HEK293 (cell line): ENCODE measurements around the gene ENOX2.

Experiments used
- CTCF ChIA-PET: fragments of 350-600 bp; formaldehyde crosslinking; extraction: SDS; loops from one replicate; lab custom pipeline; 2021; ENCODE audit warnings: antibody characterized with exemption; lab: Yijun Ruan, JAX
- POLR2A ChIA-PET: fragments of 300-600 bp; formaldehyde crosslinking; extraction: SDS; loops from one replicate; lab custom pipeline; 2020; ENCODE audit warnings: antibody characterized with exemption, inconsistent platforms; lab: Yijun Ruan, JAX
- H3K27ac ChIP-seq: fragments of 200-500 bp; sonication (Bioruptor generic); 2 replicates; pipeline ENCODE4 v1.5.1; 2014; ENCODE audit warnings: low read depth, low read length, control low read depth, inconsistent platforms; ENCODE audit errors: extremely low read depth
- H3K36me3 ChIP-seq, 2 experiments: fragments of 200-500 bp in 1 of 2; sonication (Bioruptor generic) in 1 of 2; 1 replicate in 1 of 2; 2 replicates in 1 of 2; pipeline ENCODE4 v1.5.1; 2014 to 2017; ENCODE audit warnings: inconsistent platforms in 2 of 2, low read length in 2 of 2; ENCODE audit not compliant: control insufficient read depth in 2 of 2, insufficient read depth in 1 of 2
- H3K4me1 ChIP-seq: fragments of 200-500 bp; sonication (Bioruptor generic); 2 replicates; pipeline ENCODE4 v1.5.1; 2014; ENCODE audit warnings: mild to moderate bottlenecking, low read length, inconsistent platforms; ENCODE audit not compliant: control insufficient read depth, insufficient read depth
- H3K4me3 ChIP-seq: 2 replicates; pipeline ENCODE4 v1.5.1; 2011; ENCODE audit warnings: low read depth, mild to moderate bottlenecking, control low read depth, low read length, moderate library complexity
- H3K9me3 ChIP-seq: fragments of 200-500 bp; sonication (Bioruptor generic); 2 replicates; pipeline ENCODE4 v1.5.1; 2014; ENCODE audit warnings: low read depth, low read length, inconsistent platforms; ENCODE audit not compliant: control insufficient read depth, insufficient read depth
- BCL11B ChIP-seq: fragments of 450-650 bp; formaldehyde crosslinking; IDR thresholded peaks from 2 replicates; pipeline ENCODE4 v1.5.1; 2016; ENCODE audit warnings: low read depth, missing biosample characterization, missing genetic modification characterization
- HOXA7 ChIP-seq: sonication (generic); formaldehyde crosslinking; IDR thresholded peaks from 2 replicates; pipeline ENCODE4 v1.8.1; 2022; ENCODE audit warnings: missing genetic modification reagents, borderline replicate concordance
- IKZF3 ChIP-seq: fragments of 450-650 bp; IDR thresholded peaks from 2 replicates; pipeline ENCODE4 v1.5.0; 2018; ENCODE audit warnings: missing biosample characterization, mild to moderate bottlenecking, missing genetic modification characterization, moderate library complexity
- KLF16 ChIP-seq: fragments of 450-650 bp; formaldehyde crosslinking; IDR thresholded peaks from 2 replicates; pipeline ENCODE4 v1.5.1; 2017; ENCODE audit warnings: missing biosample characterization, missing genetic modification characterization
- SP7 ChIP-seq: fragments of 450-650 bp; formaldehyde crosslinking; IDR thresholded peaks from 2 replicates; pipeline ENCODE4 v1.5.1; 2016; ENCODE audit warnings: missing biosample characterization, missing genetic modification characterization
- ZBTB1 ChIP-seq: fragments of 450-650 bp; formaldehyde crosslinking; IDR thresholded peaks from 2 replicates; pipeline ENCODE4 v1.5.1; 2016; ENCODE audit warnings: missing biosample characterization, missing genetic modification characterization
- ZFP69B ChIP-seq: fragments of 450-650 bp; formaldehyde crosslinking; IDR thresholded peaks from 2 replicates; pipeline ENCODE4 v1.5.1; 2016; ENCODE audit warnings: missing biosample characterization, missing genetic modification characterization
- ZNF10 ChIP-seq: fragments of 450-650 bp; formaldehyde crosslinking; IDR thresholded peaks from 2 replicates; pipeline ENCODE4 v1.5.1; 2017; ENCODE audit warnings: missing biosample characterization, missing genetic modification characterization
- ZNF121 ChIP-seq: fragments of 450-650 bp; formaldehyde crosslinking; IDR thresholded peaks from 2 replicates; pipeline ENCODE4 v1.5.1; 2016; ENCODE audit warnings: missing biosample characterization, missing genetic modification characterization
- ZNF138 ChIP-seq: fragments of 450-650 bp; formaldehyde crosslinking; IDR thresholded peaks from 2 replicates; pipeline ENCODE4 v1.5.1; 2016; ENCODE audit warnings: missing biosample characterization, missing genetic modification characterization, borderline replicate concordance
- ZNF146 ChIP-seq: fragments of 450-650 bp; formaldehyde crosslinking; IDR thresholded peaks from 2 replicates; pipeline ENCODE4 v1.5.1; 2016; ENCODE audit warnings: missing biosample characterization, missing genetic modification characterization
- ZNF174 ChIP-seq: fragments of 450-650 bp; formaldehyde crosslinking; IDR thresholded peaks from 2 replicates; pipeline ENCODE4 v1.5.0; 2017; ENCODE audit warnings: missing biosample characterization, mild to moderate bottlenecking, missing genetic modification characterization
- ZNF175 ChIP-seq: fragments of 450-650 bp; formaldehyde crosslinking; IDR thresholded peaks from 2 replicates; pipeline ENCODE4 v1.5.1; 2016; ENCODE audit warnings: missing biosample characterization, missing genetic modification characterization
- ZNF184 ChIP-seq: fragments of 450-650 bp; IDR thresholded peaks from 2 replicates; pipeline ENCODE4 v1.5.1; 2018; ENCODE audit warnings: missing biosample characterization, mild to moderate bottlenecking, missing genetic modification characterization
- ZNF202 ChIP-seq: fragments of 450-650 bp; formaldehyde crosslinking; IDR thresholded peaks from 2 replicates; pipeline ENCODE4 v1.5.1; 2016; ENCODE audit warnings: missing biosample characterization, missing genetic modification characterization, borderline replicate concordance
- ZNF292 ChIP-seq: fragments of 450-650 bp; formaldehyde crosslinking; IDR thresholded peaks from 2 replicates; pipeline ENCODE4 v1.5.1; 2016; ENCODE audit warnings: low read depth, missing biosample characterization, missing genetic modification characterization, borderline replicate concordance
- ZNF350 ChIP-seq: fragments of 450-650 bp; formaldehyde crosslinking; IDR thresholded peaks from 2 replicates; pipeline ENCODE4 v1.5.0; 2017; ENCODE audit warnings: missing biosample characterization, mild to moderate bottlenecking, missing genetic modification characterization
- ZNF366 ChIP-seq: fragments of 450-650 bp; formaldehyde crosslinking; conservative IDR thresholded peaks from 2 replicates; pipeline ENCODE4 v1.5.1; 2016; ENCODE audit warnings: missing biosample characterization, missing genetic modification characterization
- ZNF514 ChIP-seq: fragments of 450-650 bp; formaldehyde crosslinking; IDR thresholded peaks from 2 replicates; pipeline ENCODE4 v1.5.1; 2016; ENCODE audit warnings: missing biosample characterization, missing genetic modification characterization
- ZNF521 ChIP-seq: fragments of 450-650 bp; formaldehyde crosslinking; IDR thresholded peaks from 2 replicates; pipeline ENCODE4 v1.5.1; 2017; ENCODE audit warnings: missing biosample characterization, mild to moderate bottlenecking, missing genetic modification characterization
- ZNF544 ChIP-seq: fragments of 450-650 bp; formaldehyde crosslinking; IDR thresholded peaks from 2 replicates; pipeline ENCODE4 v1.5.0; 2017; ENCODE audit warnings: missing biosample characterization, missing genetic modification characterization
- ZNF549 ChIP-seq: fragments of 450-650 bp; IDR thresholded peaks from 2 replicates; pipeline ENCODE4 v1.5.1; 2018; ENCODE audit warnings: missing biosample characterization, missing genetic modification characterization, mild to moderate bottlenecking, inconsistent platforms, moderate library complexity
- ZNF561 ChIP-seq: fragments of 450-650 bp; IDR thresholded peaks from 2 replicates; pipeline ENCODE4 v1.5.1; 2018; ENCODE audit warnings: missing biosample characterization, missing genetic modification characterization, borderline replicate concordance
- ZNF596 ChIP-seq: fragments of 450-650 bp; IDR thresholded peaks from 2 replicates; pipeline ENCODE4 v1.5.0; 2018; ENCODE audit warnings: missing biosample characterization, mild to moderate bottlenecking, missing genetic modification characterization, moderate library complexity
- ZNF623 ChIP-seq: fragments of 450-650 bp; formaldehyde crosslinking; IDR thresholded peaks from 2 replicates; pipeline ENCODE4 v1.5.1; 2016; ENCODE audit warnings: missing biosample characterization, missing genetic modification characterization
- ZNF654 ChIP-seq: fragments of 450-650 bp; formaldehyde crosslinking; IDR thresholded peaks from 2 replicates; pipeline ENCODE4 v1.5.1; 2016; ENCODE audit warnings: low read depth, missing biosample characterization, missing genetic modification characterization
- ZNF658 ChIP-seq: fragments of 450-650 bp; formaldehyde crosslinking; IDR thresholded peaks from 2 replicates; pipeline ENCODE4; 2016; ENCODE audit warnings: missing biosample characterization, missing genetic modification characterization
- ZNF677 ChIP-seq: fragments of 450-650 bp; IDR thresholded peaks from 2 replicates; pipeline ENCODE4 v1.5.0; 2018; ENCODE audit warnings: missing biosample characterization, mild to moderate bottlenecking, missing genetic modification characterization, moderate library complexity
- ZNF791 ChIP-seq: fragments of 450-650 bp; formaldehyde crosslinking; IDR thresholded peaks from 2 replicates; pipeline ENCODE4 v1.5.1; 2016; ENCODE audit warnings: missing biosample characterization, missing genetic modification characterization
- TF ChIP-seq, protein P1 (sequence below): fragments of 450-650 bp; IDR thresholded peaks from 2 replicates; pipeline ENCODE4 v1.5.1; 2018; ENCODE audit warnings: missing biosample characterization, missing genetic modification characterization
- TF ChIP-seq, protein P2 (sequence below): fragments of 450-650 bp; formaldehyde crosslinking; IDR thresholded peaks from 2 replicates; pipeline ENCODE4 v1.5.1; 2016; ENCODE audit warnings: missing biosample characterization, missing genetic modification characterization
- TF ChIP-seq, protein P3 (sequence below): fragments of 450-650 bp; formaldehyde crosslinking; IDR thresholded peaks from 2 replicates; pipeline ENCODE4 v1.5.1; 2016; ENCODE audit warnings: missing biosample characterization, missing genetic modification characterization

ENOX2 gene

DNA sequence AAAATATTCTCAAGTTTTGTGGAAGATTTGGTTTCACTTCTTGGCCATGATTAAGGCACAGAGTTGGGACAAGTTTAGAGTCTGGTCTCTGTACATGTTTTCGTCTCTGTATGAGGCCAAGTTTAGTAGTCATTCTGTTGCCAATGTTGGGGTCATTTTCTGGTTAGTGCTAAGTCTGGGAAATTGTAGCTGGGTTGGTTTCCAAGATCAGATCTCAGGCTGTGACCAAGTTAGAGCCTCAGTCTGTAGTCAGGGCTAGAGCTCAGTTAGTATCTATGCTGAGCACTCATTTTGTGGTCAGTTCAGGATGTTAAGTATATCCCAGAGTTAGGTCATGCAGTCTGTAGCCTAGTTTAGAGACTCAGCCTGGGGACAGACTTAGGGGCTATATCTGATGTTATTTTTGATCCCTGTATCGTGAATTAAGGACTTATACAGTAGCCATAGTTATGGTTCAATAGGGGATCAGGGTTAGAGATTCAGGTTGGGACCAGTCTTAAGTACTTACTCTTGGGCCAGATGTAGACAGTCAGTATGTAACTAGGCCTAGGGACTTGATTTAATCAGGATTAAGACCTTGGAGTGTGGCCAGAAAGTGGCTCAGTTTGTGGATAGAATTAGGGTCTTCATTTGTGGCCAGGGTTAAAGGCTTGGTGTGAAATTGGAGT lies 6.6 kb upstream of the ENOX2 start:
- CTCF ChIA-PET: interaction anchor here (0.6 to 1.7 kb wide), 4 partner anchors 8 to 334 kb away, joined by 3 to 8 read pairs (median 5); no protein-coding TSS in a partner anchor
- no peaks in the 10 kb centered on the region for H3K36me3 ChIP-seq
- no peak for TF ChIP-seq BCL11B (tag by site-specific recombination)
- no peak for TF ChIP-seq ZNF514 (tag by site-specific recombination)
- no peak for TF ChIP-seq ZNF292 (tag by site-specific recombination)
- no peak for TF ChIP-seq ZNF677 (tag by site-specific recombination)
- TF ChIP-seq ZNF350 (tag by site-specific recombination): no peak
- TF ChIP-seq, protein P1, sequence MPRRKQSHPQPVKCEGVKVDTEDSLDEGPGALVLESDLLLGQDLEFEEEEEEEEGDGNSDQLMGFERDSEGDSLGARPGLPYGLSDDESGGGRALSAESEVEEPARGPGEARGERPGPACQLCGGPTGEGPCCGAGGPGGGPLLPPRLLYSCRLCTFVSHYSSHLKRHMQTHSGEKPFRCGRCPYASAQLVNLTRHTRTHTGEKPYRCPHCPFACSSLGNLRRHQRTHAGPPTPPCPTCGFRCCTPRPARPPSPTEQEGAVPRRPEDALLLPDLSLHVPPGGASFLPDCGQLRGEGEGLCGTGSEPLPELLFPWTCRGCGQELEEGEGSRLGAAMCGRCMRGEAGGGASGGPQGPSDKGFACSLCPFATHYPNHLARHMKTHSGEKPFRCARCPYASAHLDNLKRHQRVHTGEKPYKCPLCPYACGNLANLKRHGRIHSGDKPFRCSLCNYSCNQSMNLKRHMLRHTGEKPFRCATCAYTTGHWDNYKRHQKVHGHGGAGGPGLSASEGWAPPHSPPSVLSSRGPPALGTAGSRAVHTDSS (tag by site-specific recombination): no peak
- no peak for TF ChIP-seq ZFP69B
- TF ChIP-seq HOXA7 (CRISPR knock-in tag): no peak
- TF ChIP-seq ZNF561 (tag by site-specific recombination): no peak
- TF ChIP-seq ZNF549 (tag by site-specific recombination): no peak
- no peak for TF ChIP-seq ZNF138 (tag by site-specific recombination)
- no peak for TF ChIP-seq ZNF184 (tag by site-specific recombination)
- TF ChIP-seq ZNF10 (tag by site-specific recombination): no peak
- TF ChIP-seq ZNF366 (tag by site-specific recombination): no peak
- TF ChIP-seq ZNF658 (tag by site-specific recombination): no peak
- TF ChIP-seq ZNF174 (tag by site-specific recombination): no peak
- no peak for TF ChIP-seq ZNF175 (tag by site-specific recombination)
- no peak for TF ChIP-seq ZNF596 (tag by site-specific recombination)
- TF ChIP-seq, protein P2, sequence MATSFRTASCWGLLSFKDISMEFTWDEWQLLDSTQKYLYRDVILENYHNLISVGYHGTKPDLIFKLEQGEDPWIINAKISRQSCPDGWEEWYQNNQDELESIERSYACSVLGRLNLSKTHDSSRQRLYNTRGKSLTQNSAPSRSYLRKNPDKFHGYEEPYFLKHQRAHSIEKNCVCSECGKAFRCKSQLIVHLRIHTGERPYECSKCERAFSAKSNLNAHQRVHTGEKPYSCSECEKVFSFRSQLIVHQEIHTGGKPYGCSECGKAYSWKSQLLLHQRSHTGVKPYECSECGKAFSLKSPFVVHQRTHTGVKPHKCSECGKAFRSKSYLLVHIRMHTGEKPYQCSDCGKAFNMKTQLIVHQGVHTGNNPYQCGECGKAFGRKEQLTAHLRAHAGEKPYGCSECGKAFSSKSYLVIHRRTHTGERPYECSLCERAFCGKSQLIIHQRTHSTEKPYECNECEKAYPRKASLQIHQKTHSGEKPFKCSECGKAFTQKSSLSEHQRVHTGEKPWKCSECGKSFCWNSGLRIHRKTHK (tag by site-specific recombination): no peak
- no peaks in the 10 kb centered on the region for H3K9me3 ChIP-seq
- H3K4me1 ChIP-seq: no peaks in the 10 kb centered on the region
- POLR2A ChIA-PET: no interaction called here
- no peak overlapping the region for H3K27ac ChIP-seq
- H3K4me3 ChIP-seq: no peak overlapping the region

DNA sequence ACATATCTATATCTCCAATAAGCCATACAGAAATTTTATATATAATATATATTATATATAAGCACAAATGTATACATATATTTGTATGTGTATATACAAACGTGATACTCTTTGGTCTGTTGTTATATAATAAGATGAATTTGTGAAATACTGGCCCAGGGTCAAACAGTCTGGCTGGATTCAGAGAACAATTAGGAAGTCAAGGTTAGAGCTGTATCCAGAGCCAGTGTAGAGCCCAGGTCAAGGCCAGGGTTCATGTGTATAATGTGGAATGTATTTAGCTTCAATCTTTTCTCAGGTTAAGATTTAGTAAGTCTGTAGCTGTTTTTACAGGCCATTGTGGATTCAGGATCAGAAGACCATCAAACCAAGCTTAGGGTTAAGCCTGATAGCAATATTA lies 3.8 kb upstream of the ENOX2 start:
- Histone ChIP-seq H3K27ac (no peak overlapping the region), H3K4me1 (peaks cover 3% of the 10 kb centered on the region; the same call in 1 of the 2 replicates), H3K36me3 (no peaks in the 10 kb centered on the region), H3K4me3 (no peak overlapping the region), H3K9me3 (no peaks in the 10 kb centered on the region)
- POLR2A ChIA-PET: no interaction called here
- CTCF ChIA-PET: interaction anchor here (1.4 to 1.5 kb wide), 2 partner anchors 8 to 10 kb away, joined by 5 to 6 read pairs; no protein-coding TSS in a partner anchor
- TF ChIP-seq ZNF654 (tag by site-specific recombination) (no peak), ZNF623 (tag by site-specific recombination) (no peak), ZNF121 (tag by site-specific recombination) (no peak), ZNF146 (tag by site-specific recombination) (no peak), KLF16 (tag by site-specific recombination) (no peak), IKZF3 (tag by site-specific recombination) (no peak), ZNF202 (tag by site-specific recombination) (no peak), ZNF350 (tag by site-specific recombination) (no peak), ZNF521 (tag by site-specific recombination) (no peak), ZBTB1 (tag by site-specific recombination) (no peak), ZNF791 (tag by site-specific recombination) (no peak), SP7 (tag by site-specific recombination) (no peak), ZNF544 (tag by site-specific recombination) (no peak)
- TF ChIP-seq, protein P3, sequence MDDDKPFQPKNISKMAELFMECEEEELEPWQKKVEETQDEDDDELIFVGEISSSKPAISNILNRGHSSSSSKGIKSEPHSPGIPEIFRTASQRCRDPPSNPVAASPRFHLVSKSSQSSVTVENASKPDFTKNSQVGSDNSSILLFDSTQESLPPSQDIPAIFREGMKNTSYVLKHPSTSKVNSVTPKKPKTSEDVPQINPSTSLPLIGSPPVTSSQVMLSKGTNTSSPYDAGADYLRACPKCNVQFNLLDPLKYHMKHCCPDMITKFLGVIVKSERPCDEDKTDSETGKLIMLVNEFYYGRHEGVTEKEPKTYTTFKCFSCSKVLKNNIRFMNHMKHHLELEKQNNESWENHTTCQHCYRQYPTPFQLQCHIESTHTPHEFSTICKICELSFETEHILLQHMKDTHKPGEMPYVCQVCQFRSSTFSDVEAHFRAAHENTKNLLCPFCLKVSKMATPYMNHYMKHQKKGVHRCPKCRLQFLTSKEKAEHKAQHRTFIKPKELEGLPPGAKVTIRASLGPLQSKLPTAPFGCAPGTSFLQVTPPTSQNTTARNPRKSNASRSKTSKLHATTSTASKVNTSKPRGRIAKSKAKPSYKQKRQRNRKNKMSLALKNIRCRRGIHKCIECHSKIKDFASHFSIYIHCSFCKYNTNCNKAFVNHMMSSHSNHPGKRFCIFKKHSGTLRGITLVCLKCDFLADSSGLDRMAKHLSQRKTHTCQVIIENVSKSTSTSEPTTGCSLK (tag by site-specific recombination): no peak
